HG02763 (cell line): ENCODE data around the gene COBL.

ENCODE experiments used
- ATAC-seq: cut with Tn5 transposase; IDR thresholded peaks from one replicate; pipeline ENCODE4 v1.9.1; 2021; ENCODE audit warnings: mild to moderate bottlenecking, moderate library complexity; ENCODE audit not compliant: unreplicated experiment

The COBL gene

GRCh38 chr7:51029701-51030191 is 286.9 kb downstream of the COBL start:
- ATAC-seq: no peak

- no peak for ATAC-seq
These were observed 287.5 kb downstream of the COBL start for GRCh38 chr7:51029131-51029530.

GRCh38 chr7:51027935-51028830 is 288.4 kb downstream of the COBL start:
- no peak for ATAC-seq

GRCh38 chr7:51027106-51027934 is 289.3 kb downstream of the COBL start:
- ATAC-seq: no peak

- ATAC-seq: no peak
These were observed 290.3 kb downstream of the COBL start for GRCh38 chr7:51026341-51026740.

- ATAC-seq: no peak
These were observed 290.9 kb downstream of the COBL start for GRCh38 chr7:51025668-51026067.

- no peak for ATAC-seq
These were observed 291.7 kb downstream of the COBL start for GRCh38 chr7:51024867-51025266.

GRCh38 chr7:51023547-51023946 is 293.1 kb downstream of the COBL start:
- no peak for ATAC-seq

- ATAC-seq: no peak
These were observed 293.8 kb downstream of the COBL start for GRCh38 chr7:51022821-51023220.

GRCh38 chr7:51021906-51022570 is 294.6 kb downstream of the COBL start:
- no peak for ATAC-seq

- no peak for ATAC-seq
These were observed 295.7 kb downstream of the COBL start for GRCh38 chr7:51020944-51021343.

- ATAC-seq: no peak
These were observed 296.4 kb downstream of the COBL start for GRCh38 chr7:51019891-51020870.

- ATAC-seq: no peak
These were observed 297.3 kb downstream of the COBL start for GRCh38 chr7:51019191-51019844.

GRCh38 chr7:51017576-51018535 is 298.8 kb downstream of the COBL start:
- no peak for ATAC-seq

GRCh38 chr7:51016546-51016945 is 300.1 kb downstream of the COBL start:
- no peak for ATAC-seq

GRCh38 chr7:51015581-51015980 is 301.0 kb downstream of the COBL start:
- ATAC-seq: no peak

GRCh38 chr7:51014811-51015210 is 301.8 kb downstream of the COBL start:
- ATAC-seq: no peak

GRCh38 chr7:51013861-51014511 is 302.6 kb downstream of the COBL start:
- no peak for ATAC-seq
